Parathyroid adenoma (tissue), 2 donors: Measurements from ENCODE around the gene PRMT7.

Experiments
- H2AFZ ChIP-seq: fragments of 300-600 bp; sonication (generic); one replicate; pipeline ENCODE4 v1.7.0; 2017; ENCODE audit warnings: antibody characterized with exemption, mild to moderate bottlenecking
- H3K27ac ChIP-seq: fragments of 300-600 bp; sonication (generic); one replicate; pipeline ENCODE4 v1.7.0; 2017
- H3K27me3 ChIP-seq: fragments of 300-600 bp; sonication (generic); one replicate; pipeline ENCODE4 v1.7.0; 2017; ENCODE audit warnings: low read length; ENCODE audit not compliant: control insufficient read depth, insufficient read depth
- H3K36me3 ChIP-seq: fragments of 300-600 bp; sonication (generic); one replicate; pipeline ENCODE4 v1.7.0; 2017; ENCODE audit warnings: low read length; ENCODE audit not compliant: control insufficient read depth, insufficient read depth
- H3K4me1 ChIP-seq: fragments of 300-600 bp; sonication (generic); one replicate; pipeline ENCODE4 v1.7.0; 2017; ENCODE audit warnings: control low read depth
- H3K4me2 ChIP-seq: fragments of 300-600 bp; sonication (generic); one replicate; pipeline ENCODE4 v1.7.0; 2017; ENCODE audit warnings: low read length
- H3K4me3 ChIP-seq: fragments of 300-600 bp; sonication (generic); one replicate; pipeline ENCODE4 v1.7.0; 2017; ENCODE audit warnings: low read depth, low read length
- H3K79me2 ChIP-seq: fragments of 300-600 bp; sonication (generic); one replicate; pipeline ENCODE4 v1.7.0; 2017; ENCODE audit warnings: control low read depth
- H3K9ac ChIP-seq: fragments of 300-600 bp; sonication (generic); one replicate; pipeline ENCODE4 v1.7.0; 2017; ENCODE audit warnings: mild to moderate bottlenecking
- H3K9me3 ChIP-seq: fragments of 300-600 bp; sonication (generic); one replicate; pipeline ENCODE4 v1.7.0; 2017; ENCODE audit warnings: low read length; ENCODE audit not compliant: control insufficient read depth
- TF ChIP-seq, protein P1 (sequence below): fragments of 300-600 bp; sonication (generic); IDR thresholded peaks from one replicate; pipeline ENCODE4 v1.7.0; 2017; ENCODE audit warnings: antibody characterized with exemption, mild to moderate bottlenecking
- donor health status: primary hyperparathyroidism.

PRMT7 gene

DNA sequence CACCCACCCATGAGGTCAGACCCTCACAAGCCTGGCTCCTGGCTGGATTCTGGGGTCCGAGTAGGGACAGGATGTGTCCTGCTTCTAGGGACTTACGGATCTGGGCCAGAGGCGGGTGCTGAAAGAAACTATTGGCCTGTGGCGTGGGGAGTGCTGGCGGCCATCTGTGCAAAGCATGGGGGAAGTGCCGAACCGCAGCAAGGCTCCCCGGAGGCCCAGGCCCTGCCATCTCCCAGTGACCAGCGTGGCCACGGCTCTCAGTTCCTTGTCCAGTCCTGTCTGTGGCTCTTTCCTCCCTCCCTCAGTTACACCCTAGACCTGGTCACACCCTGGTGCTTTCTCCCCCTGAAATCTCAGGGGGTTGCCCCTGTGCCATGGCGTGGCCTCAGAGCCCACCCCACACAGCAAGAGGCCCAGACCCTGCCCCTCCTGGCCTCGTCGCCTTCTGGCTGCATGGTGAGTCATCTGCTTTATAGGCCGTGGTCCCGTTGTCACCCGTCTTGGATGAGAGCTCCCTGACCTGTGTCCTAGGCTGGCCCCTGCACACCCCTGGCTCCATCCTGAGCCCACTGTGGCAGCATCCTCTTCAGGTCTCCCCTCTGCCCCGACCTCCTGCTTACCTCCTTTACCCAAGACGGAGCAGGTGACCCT, 54.5 kb downstream of the PRMT7 start:
- Histone ChIP-seq H2AFZ (no peak overlapping the region), H3K4me2 (no peak overlapping the region), H3K27me3 (no peaks in the 10 kb centered on the region), H3K27ac (no peak overlapping the region), H3K9me3 (no peaks in the 10 kb centered on the region), H3K36me3 (no peaks in the 10 kb centered on the region), H3K4me3 (no peak overlapping the region), H3K9ac (no peak overlapping the region), H3K4me1 (peaks cover 11% of the 10 kb centered on the region), H3K79me2 (no peaks in the 10 kb centered on the region)
- TF ChIP-seq, protein P1, sequence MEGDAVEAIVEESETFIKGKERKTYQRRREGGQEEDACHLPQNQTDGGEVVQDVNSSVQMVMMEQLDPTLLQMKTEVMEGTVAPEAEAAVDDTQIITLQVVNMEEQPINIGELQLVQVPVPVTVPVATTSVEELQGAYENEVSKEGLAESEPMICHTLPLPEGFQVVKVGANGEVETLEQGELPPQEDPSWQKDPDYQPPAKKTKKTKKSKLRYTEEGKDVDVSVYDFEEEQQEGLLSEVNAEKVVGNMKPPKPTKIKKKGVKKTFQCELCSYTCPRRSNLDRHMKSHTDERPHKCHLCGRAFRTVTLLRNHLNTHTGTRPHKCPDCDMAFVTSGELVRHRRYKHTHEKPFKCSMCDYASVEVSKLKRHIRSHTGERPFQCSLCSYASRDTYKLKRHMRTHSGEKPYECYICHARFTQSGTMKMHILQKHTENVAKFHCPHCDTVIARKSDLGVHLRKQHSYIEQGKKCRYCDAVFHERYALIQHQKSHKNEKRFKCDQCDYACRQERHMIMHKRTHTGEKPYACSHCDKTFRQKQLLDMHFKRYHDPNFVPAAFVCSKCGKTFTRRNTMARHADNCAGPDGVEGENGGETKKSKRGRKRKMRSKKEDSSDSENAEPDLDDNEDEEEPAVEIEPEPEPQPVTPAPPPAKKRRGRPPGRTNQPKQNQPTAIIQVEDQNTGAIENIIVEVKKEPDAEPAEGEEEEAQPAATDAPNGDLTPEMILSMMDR, result no peak

DNA sequence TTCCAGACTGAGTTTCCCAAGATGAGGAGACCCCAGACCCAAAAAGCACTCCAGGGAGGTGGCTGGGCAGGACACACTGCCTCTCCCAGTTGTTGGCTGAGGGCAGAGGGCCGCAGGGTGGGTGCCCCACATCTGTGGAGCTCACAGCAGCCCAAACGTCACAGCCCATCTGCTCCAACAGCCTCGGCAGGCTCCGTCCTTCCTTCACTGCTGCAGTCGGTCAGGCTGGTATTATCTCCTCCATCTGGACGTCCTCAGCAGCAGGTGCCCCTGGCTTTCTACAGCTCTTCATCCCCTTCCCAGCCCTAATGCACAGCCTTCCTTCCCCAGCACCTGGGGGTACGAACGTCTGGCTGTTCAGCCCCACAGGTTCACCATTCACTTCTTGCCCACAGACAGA, 55.2 kb downstream of the PRMT7 start:
- H3K4me1 ChIP-seq, result peaks cover 11% of the 10 kb centered on the region
- no peaks in the 10 kb centered on the region for H3K36me3 ChIP-seq
- H3K79me2 ChIP-seq, result no peaks in the 10 kb centered on the region
- H3K27me3 ChIP-seq, result no peaks in the 10 kb centered on the region
- TF ChIP-seq, protein P1, result no peak
- no peak overlapping the region for H3K4me2 ChIP-seq
- H3K27ac ChIP-seq, result no peak overlapping the region
- no peak overlapping the region for H2AFZ ChIP-seq
- no peak overlapping the region for H3K4me3 ChIP-seq
- H3K9me3 ChIP-seq, result no peaks in the 10 kb centered on the region
- H3K9ac ChIP-seq, result no peak overlapping the region

DNA sequence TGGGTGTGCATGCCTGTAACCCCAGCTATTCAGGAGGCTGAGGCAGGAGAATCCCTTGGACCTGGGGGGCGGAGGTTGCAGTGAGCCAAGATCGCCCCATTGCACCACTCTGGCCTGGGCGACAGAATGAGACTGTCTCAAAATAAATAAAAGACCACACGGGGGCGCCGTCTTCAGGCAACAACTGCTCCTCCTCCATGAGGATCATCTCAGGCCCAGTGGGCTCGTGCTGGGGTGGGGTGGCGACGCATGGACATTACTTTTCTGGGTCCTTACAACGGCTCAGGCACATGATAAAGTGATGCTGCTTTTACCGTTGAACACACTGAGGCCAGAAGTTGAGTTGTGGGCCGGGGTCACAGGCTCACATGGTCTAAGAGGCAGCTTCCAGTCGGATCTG, 56.2 kb downstream of the PRMT7 start:
- Histone ChIP-seq H3K4me1 (peaks cover 11% of the 10 kb centered on the region), H3K9ac (no peak overlapping the region), H2AFZ (peak overlapping the region; percentile 69), H3K4me3 (no peak overlapping the region), H3K27ac (no peak overlapping the region), H3K9me3 (no peaks in the 10 kb centered on the region), H3K27me3 (no peaks in the 10 kb centered on the region), H3K36me3 (no peaks in the 10 kb centered on the region), H3K4me2 (no peak overlapping the region), H3K79me2 (no peaks in the 10 kb centered on the region)
- TF ChIP-seq, protein P1, result peak; percentile 45

DNA sequence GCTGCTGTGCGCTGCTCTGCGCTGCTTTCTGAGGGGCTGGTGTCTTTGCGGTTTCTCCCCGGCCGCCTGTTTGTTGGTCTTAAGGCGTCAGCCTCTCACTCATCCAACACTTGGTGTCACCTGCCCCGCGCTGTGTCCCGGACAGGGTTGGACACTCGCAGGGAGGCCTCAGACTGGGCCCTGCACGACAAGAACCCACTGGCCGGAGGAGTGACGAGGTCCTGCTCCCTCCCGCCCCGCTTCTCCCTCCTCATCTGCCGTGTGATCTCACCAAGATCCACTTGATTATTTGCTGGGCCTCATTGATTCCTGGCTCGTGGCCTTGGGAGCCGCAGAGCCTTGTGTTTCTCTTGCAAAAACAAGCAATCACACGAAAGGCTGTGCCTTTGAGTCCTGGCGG, 56.6 kb downstream of the PRMT7 start:
- no peaks in the 10 kb centered on the region for H3K9me3 ChIP-seq
- H3K4me2 ChIP-seq, result no peak overlapping the region
- TF ChIP-seq, protein P1, result no peak
- no peaks in the 10 kb centered on the region for H3K79me2 ChIP-seq
- no peaks in the 10 kb centered on the region for H3K27me3 ChIP-seq
- peaks cover 11% of the 10 kb centered on the region for H3K4me1 ChIP-seq
- H3K36me3 ChIP-seq, result no peaks in the 10 kb centered on the region
- no peak overlapping the region for H3K27ac ChIP-seq
- H3K9ac ChIP-seq, result no peak overlapping the region
- no peak overlapping the region for H3K4me3 ChIP-seq
- peak overlapping the region; percentile 69 for H2AFZ ChIP-seq

DNA sequence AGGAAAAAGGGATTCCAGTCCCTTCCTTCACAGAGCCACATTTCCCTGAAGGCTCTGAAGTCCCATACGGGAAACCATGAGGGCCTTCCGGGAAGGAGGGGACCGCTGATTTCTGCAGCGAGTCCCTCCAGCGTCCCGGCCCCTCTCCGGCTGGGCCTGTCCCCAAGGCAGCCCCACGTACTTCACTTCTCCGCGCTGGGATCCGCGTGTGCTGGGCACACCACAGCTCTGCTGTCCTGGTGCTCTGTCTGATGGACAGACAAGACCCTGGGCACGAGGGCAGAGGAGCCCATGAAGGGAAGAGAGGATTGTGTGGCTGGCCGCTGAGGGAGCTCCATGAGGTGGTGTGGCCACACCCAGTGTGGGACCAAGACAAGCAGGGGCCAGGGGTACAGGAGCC, 57.1 kb downstream of the PRMT7 start:
- TF ChIP-seq, protein P1, result no peak
- no peaks in the 10 kb centered on the region for H3K79me2 ChIP-seq
- no peak overlapping the region for H3K4me3 ChIP-seq
- H3K4me2 ChIP-seq, result no peak overlapping the region
- H3K9ac ChIP-seq, result no peak overlapping the region
- no peaks in the 10 kb centered on the region for H3K27me3 ChIP-seq
- no peak overlapping the region for H3K27ac ChIP-seq
- peaks cover 11% of the 10 kb centered on the region for H3K4me1 ChIP-seq
- H2AFZ ChIP-seq, result no peak overlapping the region
- no peaks in the 10 kb centered on the region for H3K9me3 ChIP-seq
- no peaks in the 10 kb centered on the region for H3K36me3 ChIP-seq
